Chondrocyte (in vitro differentiated cells): ENCODE results near the gene INPP5A. TPM values are rescaled to one million over a fixed set of nuclear protein-coding genes. Genes with fewer than 3 reads are reported as not detected.
A peak's percentile ranks its signal among the peaks of the same experiment; 100 is the strongest.

Source experiments
- DNase-seq: peaks from one replicate; pipeline ENCODE4 v3.0.0; 2021; ENCODE audit warnings: mixed read lengths, low spot score
- H3K27ac Mint-ChIP-seq: one replicate; pipeline ENCODE4 v1.8.0; 2021; ENCODE audit warnings: mild to moderate bottlenecking, moderate library complexity, mixed read lengths; ENCODE audit not compliant: unreplicated experiment
- H3K27me3 Mint-ChIP-seq: 2 replicates; pipeline ENCODE4 v1.8.0; 2021; ENCODE audit warnings: low read depth, mixed read lengths
- H3K36me3 Mint-ChIP-seq: 2 replicates; pipeline ENCODE4 v1.8.0; 2021; ENCODE audit warnings: low read depth, mixed read lengths
- H3K4me1 Mint-ChIP-seq: 2 replicates; pipeline ENCODE4 v1.8.0; 2021; ENCODE audit warnings: low read depth, mild to moderate bottlenecking, mixed read lengths
- H3K4me3 Mint-ChIP-seq: one replicate; pipeline ENCODE4 v1.8.0; 2021; ENCODE audit warnings: mild to moderate bottlenecking, moderate library complexity, mixed read lengths; ENCODE audit not compliant: unreplicated experiment
- H3K9me3 Mint-ChIP-seq: 2 replicates; pipeline ENCODE4 v1.8.0; 2021; ENCODE audit warnings: low read depth, mixed read lengths
- total RNA-seq: library from RNA; stranded (reverse); gene quantifications from 3 replicates; pipeline ENCODE4 v1.2.1, GENCODE V29; 2021
- TF ChIP-seq, protein P1 (sequence below): fragments of 200-600 bp; sonication (generic); IDR thresholded peaks from 2 replicates; pipeline ENCODE4 v1.5.0; 2021; ENCODE audit warnings: antibody characterized with exemption, mild to moderate bottlenecking, moderate library complexity

The INPP5A gene
- total RNA-seq, 1 donor from 2014 or later = 40.6 TPM

GRCh38 chr10:132515811-132516726 lies 21.5 kb upstream of the INPP5A start:
- Mint-ChIP-seq H3K9me3 (peaks cover 6% of the 10 kb centered on the region), H3K4me3 (no peak overlapping the region), H3K27me3 (peaks cover 14% of the 10 kb centered on the region), H3K36me3 (no peaks in the 10 kb centered on the region), H3K27ac (no peak overlapping the region), H3K4me1 (peaks cover 48% of the 10 kb centered on the region)
- peak; percentile 88 for DNase-seq
- TF ChIP-seq, protein P1, sequence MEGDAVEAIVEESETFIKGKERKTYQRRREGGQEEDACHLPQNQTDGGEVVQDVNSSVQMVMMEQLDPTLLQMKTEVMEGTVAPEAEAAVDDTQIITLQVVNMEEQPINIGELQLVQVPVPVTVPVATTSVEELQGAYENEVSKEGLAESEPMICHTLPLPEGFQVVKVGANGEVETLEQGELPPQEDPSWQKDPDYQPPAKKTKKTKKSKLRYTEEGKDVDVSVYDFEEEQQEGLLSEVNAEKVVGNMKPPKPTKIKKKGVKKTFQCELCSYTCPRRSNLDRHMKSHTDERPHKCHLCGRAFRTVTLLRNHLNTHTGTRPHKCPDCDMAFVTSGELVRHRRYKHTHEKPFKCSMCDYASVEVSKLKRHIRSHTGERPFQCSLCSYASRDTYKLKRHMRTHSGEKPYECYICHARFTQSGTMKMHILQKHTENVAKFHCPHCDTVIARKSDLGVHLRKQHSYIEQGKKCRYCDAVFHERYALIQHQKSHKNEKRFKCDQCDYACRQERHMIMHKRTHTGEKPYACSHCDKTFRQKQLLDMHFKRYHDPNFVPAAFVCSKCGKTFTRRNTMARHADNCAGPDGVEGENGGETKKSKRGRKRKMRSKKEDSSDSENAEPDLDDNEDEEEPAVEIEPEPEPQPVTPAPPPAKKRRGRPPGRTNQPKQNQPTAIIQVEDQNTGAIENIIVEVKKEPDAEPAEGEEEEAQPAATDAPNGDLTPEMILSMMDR = no peak

GRCh38 chr10:132516771-132517725 lies 20.5 kb upstream of the INPP5A start:
- H3K4me1 Mint-ChIP-seq = peaks cover 48% of the 10 kb centered on the region
- peak overlapping the region; percentile 70 for H3K27ac Mint-ChIP-seq
- no peak overlapping the region for H3K4me3 Mint-ChIP-seq

DNA sequence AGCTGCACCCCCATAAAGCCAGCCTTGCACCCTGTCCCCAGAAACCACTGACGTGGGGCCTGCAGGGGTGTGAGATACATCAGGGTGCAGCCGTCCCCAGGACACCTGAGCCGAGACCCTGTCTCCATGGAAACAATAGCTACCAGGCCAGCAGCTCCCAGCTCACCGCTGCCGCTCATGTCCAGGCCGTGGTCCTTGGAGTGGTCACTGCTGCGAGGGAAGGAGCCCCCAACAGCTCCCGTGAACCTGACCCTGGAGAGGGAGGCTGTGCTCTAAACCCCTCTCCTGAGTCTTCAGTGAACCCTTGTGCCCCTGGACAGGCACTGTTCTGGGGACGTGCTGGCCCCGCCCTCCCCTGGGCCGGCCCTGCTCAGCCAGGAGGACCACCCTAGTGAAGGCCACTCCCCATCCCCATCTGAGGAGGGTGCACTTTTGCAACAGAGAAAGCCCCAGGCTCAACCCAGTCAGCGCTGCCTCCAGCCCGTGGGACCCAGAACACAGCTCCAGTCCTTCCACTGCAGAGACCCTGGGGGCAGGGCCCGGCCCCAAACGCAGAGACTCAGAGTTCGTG lies 19.6 kb upstream of the INPP5A start:
- no peaks in the 10 kb centered on the region for H3K27me3 Mint-ChIP-seq
- H3K4me3 Mint-ChIP-seq = no peak overlapping the region
- TF ChIP-seq, protein P1 = no peak
- no peak overlapping the region for H3K27ac Mint-ChIP-seq
- peaks cover 4% of the 10 kb centered on the region for H3K9me3 Mint-ChIP-seq
- H3K36me3 Mint-ChIP-seq = no peaks in the 10 kb centered on the region
- H3K4me1 Mint-ChIP-seq = peaks cover 48% of the 10 kb centered on the region
- DNase-seq = peak; percentile 79

More at GRCh38 chr10:132516771-132517725, 20.5 kb upstream of the INPP5A start:
- H3K36me3 Mint-ChIP-seq = no peaks in the 10 kb centered on the region
- TF ChIP-seq, protein P1 = no peak
- DNase-seq = peak; percentile 96
- H3K9me3 Mint-ChIP-seq = peaks cover 6% of the 10 kb centered on the region
- peaks cover 4% of the 10 kb centered on the region for H3K27me3 Mint-ChIP-seq

GRCh38 chr10:132518572-132519381 lies 18.8 kb upstream of the INPP5A start:
- TF ChIP-seq, protein P1 = no peak
- Mint-ChIP-seq H3K9me3 (no peaks in the 10 kb centered on the region), H3K4me3 (no peak overlapping the region), H3K4me1 (peaks cover 48% of the 10 kb centered on the region), H3K36me3 (no peaks in the 10 kb centered on the region), H3K27ac (no peak overlapping the region), H3K27me3 (no peaks in the 10 kb centered on the region)
- DNase-seq = peak; percentile 80
